NOMO-1 (cell line): Measurements from ENCODE around the gene PWP2.
"Not testable (repeated sequence)": the region's sequence is repeated elsewhere in the genome, so short reads cannot be mapped to it uniquely, and the experiment has no call there.

Experiments
- DNase-seq, 2 experiments: peaks; one replicate each; lab custom pipeline; 2025; ENCODE audit not compliant: unreplicated experiment in 2 of 2; lab: John Stamatoyannopoulos, UW

The PWP2 gene

GRCh38 chr21:44127827-44128226 is 20.6 kb downstream of the PWP2 start:
- DNase-seq, result not testable (repeated sequence)

- DNase-seq, result not testable (repeated sequence)
Observed at GRCh38 chr21:44133715-44134057, 26.5 kb downstream of the PWP2 start.

GRCh38 chr21:44134732-44135131 is 27.5 kb downstream of the PWP2 start:
- not testable (repeated sequence) for DNase-seq

- DNase-seq, result not testable (repeated sequence)
Observed at GRCh38 chr21:44138039-44138438, 30.8 kb downstream of the PWP2 start.

- DNase-seq, result not testable (repeated sequence)
Observed at GRCh38 chr21:44139787-44140551, 32.8 kb downstream of the PWP2 start.

- not testable (repeated sequence) for DNase-seq
Observed at GRCh38 chr21:44140552-44140932, 33.3 kb downstream of the PWP2 start.

GRCh38 chr21:44142470-44142869 is 35.3 kb downstream of the PWP2 start:
- not testable (repeated sequence) for DNase-seq

GRCh38 chr21:44143380-44143779 is 36.2 kb downstream of the PWP2 start:
- not testable (repeated sequence) for DNase-seq

GRCh38 chr21:44143996-44144395 is 36.8 kb downstream of the PWP2 start:
- not testable (repeated sequence) for DNase-seq

- DNase-seq, result not testable (repeated sequence)
Observed at GRCh38 chr21:44144784-44145602, 37.8 kb downstream of the PWP2 start.

GRCh38 chr21:44145616-44146015 is 38.4 kb downstream of the PWP2 start:
- not testable (repeated sequence) for DNase-seq

- not testable (repeated sequence) for DNase-seq
Observed at GRCh38 chr21:44147108-44147507, 39.9 kb downstream of the PWP2 start.

GRCh38 chr21:44150255-44150654 is 43.1 kb downstream of the PWP2 start:
- DNase-seq, result not testable (repeated sequence)

- not testable (repeated sequence) for DNase-seq
Observed at GRCh38 chr21:44153214-44153888, 46.2 kb downstream of the PWP2 start.

GRCh38 chr21:44153889-44154228 is 46.7 kb downstream of the PWP2 start:
- DNase-seq, result not testable (repeated sequence)

- DNase-seq, result not testable (repeated sequence)
Observed at GRCh38 chr21:44154816-44155230, 47.6 kb downstream of the PWP2 start.

GRCh38 chr21:44155231-44155993 is 48.2 kb downstream of the PWP2 start:
- not testable (repeated sequence) for DNase-seq

GRCh38 chr21:44155994-44156380 is 48.8 kb downstream of the PWP2 start:
- not testable (repeated sequence) for DNase-seq

GRCh38 chr21:44157439-44158081 is 50.4 kb downstream of the PWP2 start:
- not testable (repeated sequence) for DNase-seq

- not testable (repeated sequence) for DNase-seq
Observed at GRCh38 chr21:44158082-44158468, 50.9 kb downstream of the PWP2 start.
